ENCODE results near the gene MRPL39.

Gene MRPL39

GRCh38 chr21:25535849-25536248, 71.4 kb downstream of the MRPL39 start:
- no peaks in the 10 kb centered on the region for H3K79me2 ChIP-seq (ENCODE audit: low read length)
- H3K9ac ChIP-seq (ENCODE audit: low read length): no peak overlapping the region
- H3K27ac ChIP-seq (ENCODE audit: low read length): no peak overlapping the region
- H3K9me2 ChIP-seq (replicated peaks; ENCODE audit: insufficient read depth, low read length): no peaks in the 10 kb centered on the region
- H3K36me3 ChIP-seq (replicated peaks; ENCODE audit: insufficient read depth, low read length): no peaks in the 10 kb centered on the region
- H3K4me1 ChIP-seq (ENCODE audit: low read length): no peaks in the 10 kb centered on the region
- H3K27me3 ChIP-seq (replicated peaks; ENCODE audit: insufficient read depth, low read length): no peaks in the 10 kb centered on the region
- no peaks in the 10 kb centered on the region for H4K20me1 ChIP-seq (ENCODE audit: insufficient read depth, low read length)
- H3K4me3 ChIP-seq (ENCODE audit: low read length): no peak overlapping the region
- H3K9me3 ChIP-seq (replicated peaks; ENCODE audit: insufficient read depth, low read length): no peaks in the 10 kb centered on the region
- no peak overlapping the region for H2AFZ ChIP-seq (ENCODE audit: low read length)
- H3F3A ChIP-seq (ENCODE audit: insufficient read depth, low read length): no peaks in the 10 kb centered on the region
- DNase-seq: no peak
- no peak overlapping the region for H3K4me2 ChIP-seq (ENCODE audit: low read depth, low read length)
- TF ChIP-seq, protein P1, sequence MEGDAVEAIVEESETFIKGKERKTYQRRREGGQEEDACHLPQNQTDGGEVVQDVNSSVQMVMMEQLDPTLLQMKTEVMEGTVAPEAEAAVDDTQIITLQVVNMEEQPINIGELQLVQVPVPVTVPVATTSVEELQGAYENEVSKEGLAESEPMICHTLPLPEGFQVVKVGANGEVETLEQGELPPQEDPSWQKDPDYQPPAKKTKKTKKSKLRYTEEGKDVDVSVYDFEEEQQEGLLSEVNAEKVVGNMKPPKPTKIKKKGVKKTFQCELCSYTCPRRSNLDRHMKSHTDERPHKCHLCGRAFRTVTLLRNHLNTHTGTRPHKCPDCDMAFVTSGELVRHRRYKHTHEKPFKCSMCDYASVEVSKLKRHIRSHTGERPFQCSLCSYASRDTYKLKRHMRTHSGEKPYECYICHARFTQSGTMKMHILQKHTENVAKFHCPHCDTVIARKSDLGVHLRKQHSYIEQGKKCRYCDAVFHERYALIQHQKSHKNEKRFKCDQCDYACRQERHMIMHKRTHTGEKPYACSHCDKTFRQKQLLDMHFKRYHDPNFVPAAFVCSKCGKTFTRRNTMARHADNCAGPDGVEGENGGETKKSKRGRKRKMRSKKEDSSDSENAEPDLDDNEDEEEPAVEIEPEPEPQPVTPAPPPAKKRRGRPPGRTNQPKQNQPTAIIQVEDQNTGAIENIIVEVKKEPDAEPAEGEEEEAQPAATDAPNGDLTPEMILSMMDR (IDR thresholded peaks at IDR 0.05; ENCODE audit: low read length): no peak
- TF ChIP-seq EZH2 (optimal IDR thresholded peaks at IDR 0.05; ENCODE audit: low read depth, low read length) (no peak), EZH2phosphoT487 (IDR thresholded peaks at IDR 0.05; ENCODE audit: low read length) (no peak)
